H1 (cell line): ENCODE measurements around the gene BBS1. TPM values are rescaled to one million over a fixed set of nuclear protein-coding genes. Genes with fewer than 3 reads are reported as not detected.

Source experiments
- BACH1 ChIP-seq: IDR thresholded peaks from 2 replicates; pipeline ENCODE4 v1.6.1; 2012; ENCODE audit warnings: low read length, improper control_type of control experiment
- BCL11A ChIP-seq, 2 experiments: IDR thresholded peaks; one replicate each; pipeline ENCODE4 v1.6.1; 2011; ENCODE audit warnings: low read depth in 2 of 2, low read length in 2 of 2, mild to moderate bottlenecking in 2 of 2
- GABPA ChIP-seq: IDR thresholded peaks from 2 replicates; pipeline ENCODE4 v1.6.1; 2011; ENCODE audit warnings: mild to moderate bottlenecking, low read length, moderate library complexity, borderline replicate concordance; ENCODE audit not compliant: insufficient read depth
- KDM5A ChIP-seq: fragments of 200-600 bp; IDR thresholded peaks from 2 replicates; pipeline ENCODE4 v1.7.1; 2012; ENCODE audit warnings: mild to moderate bottlenecking, low read length, inconsistent platforms, mixed read lengths
- TBP ChIP-seq: IDR thresholded peaks from 2 replicates; pipeline ENCODE4 v1.6.1; 2011; ENCODE audit warnings: low read depth, low read length, improper control_type of control experiment
- polyA plus RNA-seq, 7 experiments: library from polyadenylated mRNA; depleted of rRNA in 3 of 7; stranded (reverse) in 5 of 7; unstranded in 2 of 7; fragments of >200 nt in 5 of 7; fragments of 200-250 nt in 2 of 7; gene quantifications; 1 replicate in 5 of 7; 2 replicates in 1 of 7; 4 replicates in 1 of 7; pipeline versions ENCODE4 v1.2.1 to v1.2.3, GENCODE V29; 2011 to 2013; ENCODE audit warnings: missing spikeins in 2 of 7, mixed read lengths in 2 of 7
- total RNA-seq: library from RNA; stranded (reverse); fragmentation: NEBNext Ultra II Directional; extraction: Animal tissue kit (Norgen Biotek cat#: 25700); gene quantifications from 2 replicates; pipeline ENCODE4 v1.2.1, GENCODE V29; 2021

BBS1 gene
- total and polyA plus RNA-seq, 2 of the 8 experiments (the other 6 are each of a cell fraction or from before 2014, with no cell fraction given): 19.1 to 19.5 TPM

DNA sequence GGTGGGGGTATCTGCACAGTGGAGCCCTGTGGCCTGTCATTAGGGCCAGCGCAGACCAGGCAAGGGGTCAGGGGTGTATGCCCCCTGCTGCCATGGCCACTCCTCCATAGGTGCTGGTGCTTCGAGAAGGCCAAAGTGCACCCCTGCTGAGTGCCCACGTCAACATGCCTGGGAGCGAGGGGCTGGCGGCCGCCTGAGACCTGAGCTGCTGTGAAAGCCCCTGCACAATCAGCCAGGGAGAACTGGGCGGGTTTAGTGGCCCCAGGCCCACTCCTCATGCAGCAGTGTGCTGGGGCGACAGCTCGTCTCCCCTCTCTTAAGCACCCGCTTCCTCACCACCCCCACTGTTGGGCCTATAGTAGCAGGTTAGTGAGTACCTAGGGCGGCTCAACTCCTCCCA is 21.4 kb downstream of the BBS1 start (continued):
- TF ChIP-seq BCL11A (IDR thresholded peaks at IDR 0.05; ENCODE audit: low read depth in 2 of 2, low read length in 2 of 2) (no peak), GABPA (no peak), BACH1 (no peak), KDM5A (no peak), TBP (no peak)
- TF ChIP-seq, all 59 proteins: peak for 0
